GM21723 (cell line): ENCODE data around the gene ST8SIA1.

Experiments
- ATAC-seq: cut with Tn5 transposase; IDR thresholded peaks from one replicate; pipeline ENCODE4 v1.9.1; 2021; ENCODE audit warnings: mild to moderate bottlenecking, moderate library complexity; ENCODE audit not compliant: unreplicated experiment

The ST8SIA1 gene

DNA sequence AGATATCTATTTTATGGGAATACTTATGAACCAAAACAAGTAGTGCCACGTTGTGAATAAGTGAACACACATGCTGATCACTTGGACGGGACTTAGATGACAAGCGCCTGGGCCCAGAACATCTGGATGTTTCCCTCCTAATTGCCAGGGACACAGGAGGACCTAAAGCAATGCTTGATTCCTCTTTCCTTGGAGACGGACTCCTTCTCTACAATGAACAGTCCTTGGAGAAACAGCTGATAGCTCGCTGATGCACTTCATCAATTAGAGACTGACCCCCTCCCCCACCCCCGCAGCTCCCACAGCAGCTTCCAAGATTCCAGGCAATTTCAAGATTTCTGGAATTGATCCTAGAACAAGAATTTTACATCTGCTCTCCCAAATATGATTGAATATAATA is 86.4 kb downstream of the ST8SIA1 start:
- ATAC-seq, result no peak

DNA sequence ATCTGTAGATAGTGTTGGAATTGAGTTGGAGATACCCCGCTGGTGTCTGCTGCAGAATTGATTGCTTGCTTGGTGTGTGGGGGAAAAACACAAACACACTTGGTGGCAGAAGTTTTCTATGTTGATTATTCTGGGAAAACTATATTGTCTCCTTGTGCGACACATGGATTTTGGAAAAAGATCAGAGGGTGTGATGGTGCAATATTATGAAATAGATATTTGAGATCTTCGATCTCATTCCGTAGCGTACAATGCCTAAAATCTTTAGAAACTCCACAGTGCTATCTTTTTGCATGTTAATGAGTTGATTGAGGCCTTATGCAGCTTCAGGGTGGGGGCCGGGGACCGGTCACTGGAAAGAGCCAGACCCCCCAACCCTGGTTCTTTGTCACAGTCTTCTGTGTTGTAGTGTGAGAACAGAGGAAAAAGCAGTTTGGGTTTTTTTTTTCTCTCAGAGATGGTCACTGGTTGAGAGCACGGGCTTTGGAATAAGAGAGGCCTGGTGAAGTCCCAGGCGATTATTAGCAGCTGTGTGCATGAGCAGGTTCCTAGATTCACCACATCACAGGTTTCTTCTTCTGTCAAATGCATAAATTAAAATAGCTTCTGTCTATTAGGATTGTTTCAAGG is 88.2 kb downstream of the ST8SIA1 start:
- no peak for ATAC-seq

DNA sequence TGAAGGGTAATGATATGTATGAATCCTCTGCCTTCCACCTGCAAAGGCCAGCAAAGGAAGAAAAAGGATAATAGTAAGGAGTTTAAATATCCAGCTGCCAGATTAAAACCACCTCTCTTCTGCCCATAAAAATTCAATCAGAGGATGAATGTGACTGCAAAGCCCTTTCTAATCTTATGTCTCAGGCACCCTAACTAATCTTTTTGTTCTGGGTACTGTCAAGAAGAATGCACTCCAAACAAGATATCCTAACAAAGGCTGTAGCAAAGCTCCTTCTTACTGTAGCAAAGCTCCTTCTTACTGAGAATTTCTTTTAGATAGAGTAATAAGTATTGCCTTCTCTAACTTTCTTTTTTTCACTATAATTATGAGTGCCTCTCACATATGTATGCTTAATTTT is 91.8 kb downstream of the ST8SIA1 start:
- ATAC-seq, result no peak

DNA sequence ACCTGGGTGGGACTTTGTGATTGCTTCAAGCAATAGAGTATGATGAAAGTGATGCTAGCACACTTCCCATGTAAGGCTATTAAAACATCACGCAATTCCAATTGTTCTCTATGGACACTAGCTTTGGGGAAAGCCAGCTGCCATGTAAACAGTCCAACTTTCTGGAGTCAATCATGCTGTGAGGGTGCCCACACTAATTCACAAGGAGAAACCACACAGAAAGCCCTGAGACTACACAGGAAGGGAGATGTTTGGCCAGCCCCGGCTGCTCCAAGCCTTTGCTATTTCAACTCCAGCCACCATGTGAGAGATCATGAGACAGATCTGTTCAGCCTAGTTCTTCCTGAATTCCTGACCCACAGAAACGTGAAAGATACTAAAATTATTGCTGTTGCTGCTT is 96.3 kb downstream of the ST8SIA1 start:
- no peak for ATAC-seq

- no peak for ATAC-seq
These were observed 99.9 kb downstream of the ST8SIA1 start for GRCh38 chr12:22234561-22234960.

DNA sequence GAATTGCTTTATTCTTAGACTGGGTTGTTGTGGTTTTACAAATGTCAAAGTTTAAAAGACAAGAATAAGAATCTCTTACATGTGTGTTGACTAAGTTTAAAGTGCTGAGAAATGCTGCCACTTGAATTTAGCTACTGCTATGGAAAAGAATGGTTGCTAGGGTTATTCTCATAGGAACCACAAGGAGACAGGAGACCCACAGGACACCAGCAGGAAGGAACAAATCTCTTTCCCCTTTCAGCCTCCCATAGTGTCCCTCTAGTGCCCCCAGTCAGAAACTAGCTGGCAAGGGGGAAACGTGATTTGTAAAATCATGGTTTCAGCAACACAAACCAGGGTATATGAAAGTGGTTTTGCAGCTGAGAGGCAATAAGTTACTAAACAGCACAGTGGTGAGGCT is 102.7 kb downstream of the ST8SIA1 start:
- ATAC-seq, result no peak

GRCh38 chr12:22231078-22231477 is 103.4 kb downstream of the ST8SIA1 start:
- ATAC-seq, result no peak

DNA sequence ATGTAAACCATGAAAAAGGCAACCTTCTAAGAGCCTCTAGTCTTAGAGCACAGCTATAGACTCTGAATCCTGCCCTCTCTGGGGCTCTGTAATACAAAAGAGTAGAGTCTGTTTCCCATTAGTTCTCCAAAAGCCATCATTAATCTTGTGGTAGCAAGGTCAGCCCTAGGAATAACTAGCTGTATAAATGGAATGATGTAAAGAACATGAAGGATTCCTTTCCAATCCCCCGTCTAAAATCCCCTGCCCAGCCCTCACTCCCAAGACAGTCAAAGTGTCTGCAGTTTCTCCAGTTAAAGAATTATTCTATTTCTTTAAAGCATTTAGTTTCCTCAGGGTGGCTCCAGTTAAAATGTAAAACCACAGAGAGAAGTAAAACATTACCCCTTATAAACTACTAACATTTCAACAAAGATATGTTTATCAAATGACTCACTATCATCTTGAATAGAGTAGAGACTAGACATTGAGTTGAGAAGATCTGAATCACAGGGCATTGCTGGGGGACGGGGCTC is 104.2 kb downstream of the ST8SIA1 start:
- ATAC-seq, result no peak

- no peak for ATAC-seq
These were observed 104.7 kb downstream of the ST8SIA1 start for GRCh38 chr12:22229652-22230279.

GRCh38 chr12:22228022-22228875 is 106.3 kb downstream of the ST8SIA1 start:
- no peak for ATAC-seq

DNA sequence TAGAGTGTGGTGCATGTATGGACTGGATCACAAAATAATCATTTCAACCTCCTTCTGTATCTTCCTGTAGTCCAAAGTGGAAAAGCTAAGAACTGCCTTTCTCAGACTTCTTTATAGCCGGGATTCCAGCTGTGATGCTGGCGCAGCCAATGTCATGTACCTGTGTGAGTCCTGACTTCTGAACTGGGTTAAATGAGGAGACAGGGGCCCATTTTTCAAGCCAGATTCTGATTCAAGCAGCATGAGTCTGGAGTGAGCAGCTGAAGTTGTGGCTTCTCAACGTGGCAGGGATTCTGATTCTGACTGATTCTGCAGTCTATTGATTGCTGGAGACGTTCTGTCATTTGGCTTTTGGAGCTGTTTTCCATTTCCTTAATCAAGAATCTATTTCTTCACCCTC is 111.2 kb downstream of the ST8SIA1 start:
- ATAC-seq, result no peak

- ATAC-seq, result no peak
These were observed 117.0 kb downstream of the ST8SIA1 start for GRCh38 chr12:22217556-22217955.

GRCh38 chr12:22215467-22216253 is 118.8 kb downstream of the ST8SIA1 start:
- ATAC-seq, result no peak

DNA sequence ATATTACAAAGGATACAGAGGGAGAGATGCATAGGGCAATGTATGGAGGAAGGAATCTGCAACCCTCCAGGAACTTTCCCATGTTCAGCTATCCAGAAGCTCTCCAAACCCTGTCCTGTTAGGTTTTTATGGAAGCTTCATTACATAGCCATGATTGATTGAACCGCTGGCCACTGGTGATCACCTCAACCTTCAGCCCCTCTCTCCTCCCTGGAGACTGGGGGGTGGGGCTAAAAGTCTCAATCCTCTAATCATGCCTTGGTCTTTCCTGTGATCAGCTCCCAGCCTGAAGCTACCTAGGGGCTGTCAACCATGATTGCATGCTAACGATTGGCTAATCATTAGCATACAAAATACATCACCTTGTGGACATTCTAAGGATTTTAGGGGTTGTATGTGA is 123.4 kb downstream of the ST8SIA1 start:
- no peak for ATAC-seq

DNA sequence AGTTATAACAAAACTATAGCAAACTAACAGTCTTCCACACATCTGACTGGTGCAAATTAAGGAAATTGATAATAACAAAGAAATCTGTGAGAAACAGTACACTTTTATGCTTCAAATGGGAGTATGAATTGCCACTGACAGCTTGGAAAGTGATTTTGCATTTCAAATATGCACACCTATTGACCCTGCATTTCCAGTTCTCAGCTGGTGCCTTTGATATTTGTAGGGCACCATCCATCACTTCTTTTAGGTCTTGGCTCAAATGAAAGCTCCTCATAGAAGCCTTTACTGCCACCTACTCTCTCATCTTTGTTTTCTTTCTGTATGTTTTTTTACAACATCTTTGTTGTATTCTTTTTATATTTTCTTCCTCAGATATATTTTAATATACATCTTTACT is 125.1 kb downstream of the ST8SIA1 start:
- no peak for ATAC-seq

GRCh38 chr12:22206111-22206728 is 128.3 kb downstream of the ST8SIA1 start:
- ATAC-seq, result no peak

GRCh38 chr12:22204391-22204790 is 130.1 kb downstream of the ST8SIA1 start:
- no peak for ATAC-seq

DNA sequence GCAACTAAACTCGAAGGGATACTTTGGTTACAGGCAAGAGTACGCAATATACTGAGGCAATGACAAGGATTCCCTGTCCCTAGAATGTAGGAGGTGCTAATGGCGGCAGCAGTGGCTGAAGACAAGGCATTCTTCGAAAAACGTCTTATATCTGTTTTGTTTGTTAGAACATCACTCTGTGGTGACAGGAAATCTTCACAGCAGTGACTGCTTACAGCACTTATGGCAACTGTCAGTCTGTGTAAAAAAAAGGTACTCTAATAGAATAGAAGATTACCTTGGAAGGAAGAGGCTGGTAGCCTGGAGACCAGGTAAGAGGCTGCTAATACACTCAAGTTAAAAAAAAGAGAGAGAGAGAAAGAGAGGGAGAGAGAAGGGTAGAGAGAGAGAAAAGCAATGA is 131.7 kb downstream of the ST8SIA1 start:
- ATAC-seq, result no peak

- ATAC-seq, result no peak
These were observed 133.4 kb downstream of the ST8SIA1 start for GRCh38 chr12:22201101-22201500.

DNA sequence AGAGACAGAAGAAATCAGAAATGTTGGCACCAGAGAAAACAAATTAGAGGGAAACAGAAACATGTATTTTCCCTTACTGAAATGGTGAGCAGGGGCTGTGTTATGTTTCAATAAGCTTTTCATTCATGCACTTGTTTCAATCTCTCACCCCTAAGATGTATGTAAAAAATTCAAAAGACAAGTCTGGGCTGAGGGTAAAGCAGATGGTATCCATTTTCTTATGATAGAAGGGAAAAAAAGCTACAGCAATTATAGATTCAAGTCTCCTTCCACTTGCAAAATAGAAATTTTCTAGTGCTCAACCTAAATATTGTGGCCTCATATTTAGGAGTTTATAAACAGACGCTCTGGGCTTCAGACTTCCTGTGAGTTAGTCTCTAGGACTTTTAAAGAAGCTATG is 138.3 kb downstream of the ST8SIA1 start:
- ATAC-seq, result no peak

- ATAC-seq, result no peak
These were observed 143.5 kb downstream of the ST8SIA1 start for GRCh38 chr12:22190969-22191368.
